ENCODE data around the gene RDM1. TPM values are rescaled to one million over a fixed set of nuclear protein-coding genes. Genes with fewer than 3 reads are reported as not detected.

Gene RDM1
- total RNA-seq, 1 donor from 2014 or later, result 0.35 TPM

DNA sequence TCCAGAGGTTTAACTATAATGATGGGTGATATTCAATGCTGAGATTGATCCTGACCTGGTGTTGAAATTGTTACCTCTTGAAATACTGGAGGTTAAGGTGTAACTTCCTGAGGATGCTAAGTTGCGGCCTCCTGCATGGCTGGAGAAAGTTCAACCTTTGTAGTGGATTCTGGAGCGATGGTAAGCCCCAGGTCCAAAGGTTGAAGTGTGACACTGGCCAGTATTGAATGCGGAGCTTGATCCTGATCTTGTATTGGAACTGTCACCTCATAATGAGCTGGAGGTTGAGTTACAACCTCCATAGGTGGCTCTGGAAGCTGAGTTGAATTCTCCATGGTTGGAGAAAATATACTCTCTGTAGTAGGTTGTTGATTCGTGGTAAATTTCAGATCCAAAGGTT is 17.0 kb downstream of the RDM1 start:
- Mint-ChIP-seq H3K4me3 (ENCODE audit: unreplicated experiment) (no peak overlapping the region), H3K9me3 (ENCODE audit: low read depth) (peaks cover 3% of the 10 kb centered on the region), H3K4me1 (ENCODE audit: low read depth) (no peaks in the 10 kb centered on the region), H3K27me3 (ENCODE audit: low read depth) (no peaks in the 10 kb centered on the region), H3K27ac (ENCODE audit: unreplicated experiment) (no peak overlapping the region), H3K36me3 (ENCODE audit: low read depth) (no peaks in the 10 kb centered on the region)
- no peak for DNase-seq (ENCODE audit: low spot score)
- TF ChIP-seq, protein P1, sequence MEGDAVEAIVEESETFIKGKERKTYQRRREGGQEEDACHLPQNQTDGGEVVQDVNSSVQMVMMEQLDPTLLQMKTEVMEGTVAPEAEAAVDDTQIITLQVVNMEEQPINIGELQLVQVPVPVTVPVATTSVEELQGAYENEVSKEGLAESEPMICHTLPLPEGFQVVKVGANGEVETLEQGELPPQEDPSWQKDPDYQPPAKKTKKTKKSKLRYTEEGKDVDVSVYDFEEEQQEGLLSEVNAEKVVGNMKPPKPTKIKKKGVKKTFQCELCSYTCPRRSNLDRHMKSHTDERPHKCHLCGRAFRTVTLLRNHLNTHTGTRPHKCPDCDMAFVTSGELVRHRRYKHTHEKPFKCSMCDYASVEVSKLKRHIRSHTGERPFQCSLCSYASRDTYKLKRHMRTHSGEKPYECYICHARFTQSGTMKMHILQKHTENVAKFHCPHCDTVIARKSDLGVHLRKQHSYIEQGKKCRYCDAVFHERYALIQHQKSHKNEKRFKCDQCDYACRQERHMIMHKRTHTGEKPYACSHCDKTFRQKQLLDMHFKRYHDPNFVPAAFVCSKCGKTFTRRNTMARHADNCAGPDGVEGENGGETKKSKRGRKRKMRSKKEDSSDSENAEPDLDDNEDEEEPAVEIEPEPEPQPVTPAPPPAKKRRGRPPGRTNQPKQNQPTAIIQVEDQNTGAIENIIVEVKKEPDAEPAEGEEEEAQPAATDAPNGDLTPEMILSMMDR (IDR thresholded peaks at IDR 0.05), result no peak

DNA sequence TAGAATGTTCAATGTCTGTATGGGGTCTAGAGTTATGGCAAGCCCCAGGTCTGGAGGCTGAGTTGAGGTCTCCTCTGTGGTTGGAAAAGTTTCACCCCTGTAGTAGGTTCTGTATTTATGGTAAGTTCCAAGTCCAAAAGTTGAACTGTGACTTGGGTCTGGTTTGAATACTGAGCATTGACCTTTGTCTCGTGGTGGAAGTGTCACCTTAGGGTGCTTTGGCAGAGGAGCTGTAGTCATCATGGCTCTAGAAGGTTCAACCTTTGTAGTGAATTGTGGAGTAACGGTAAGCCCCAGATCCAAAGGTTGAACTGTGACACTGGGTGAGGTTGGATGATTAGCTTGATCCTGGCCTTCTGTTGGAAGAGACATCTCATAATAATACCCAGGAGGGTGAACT is 17.6 kb downstream of the RDM1 start:
- Mint-ChIP-seq H3K4me1 (ENCODE audit: low read depth) (no peaks in the 10 kb centered on the region), H3K27ac (ENCODE audit: unreplicated experiment) (no peak overlapping the region), H3K27me3 (ENCODE audit: low read depth) (no peaks in the 10 kb centered on the region), H3K36me3 (ENCODE audit: low read depth) (no peaks in the 10 kb centered on the region), H3K4me3 (ENCODE audit: unreplicated experiment) (no peak overlapping the region), H3K9me3 (ENCODE audit: low read depth) (peaks cover 3% of the 10 kb centered on the region)
- no peak for DNase-seq (ENCODE audit: low spot score)
- TF ChIP-seq, protein P1 (IDR thresholded peaks at IDR 0.05), result no peak

DNA sequence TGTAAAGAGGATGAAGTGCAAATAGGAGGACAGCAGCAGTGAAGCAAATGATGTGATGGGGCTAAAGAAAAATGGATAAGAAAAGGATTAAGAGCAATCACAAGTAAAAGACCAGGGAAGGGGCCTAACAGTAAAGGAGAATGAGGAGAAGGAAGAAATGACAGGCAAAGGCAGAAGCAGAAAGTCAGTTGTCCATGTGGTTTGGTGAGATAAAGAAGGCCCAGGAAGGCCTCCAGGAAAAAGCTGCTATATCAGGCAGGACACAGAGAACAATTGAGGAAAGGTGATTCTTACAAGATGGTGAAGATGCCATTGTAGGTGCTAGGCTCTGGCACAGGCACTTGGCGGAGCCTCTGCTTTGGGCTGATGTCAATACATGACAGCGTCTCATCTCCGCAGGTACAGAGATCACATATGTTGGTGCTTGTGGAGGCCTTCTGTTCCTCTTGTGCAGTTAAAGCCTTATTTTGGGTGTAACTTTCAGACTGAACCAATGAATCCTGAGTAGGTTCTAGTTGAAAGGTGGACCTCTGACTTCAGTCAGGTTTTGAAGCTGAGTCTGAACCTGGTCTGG is 18.1 kb downstream of the RDM1 start:
- no peak overlapping the region for H3K4me3 Mint-ChIP-seq (ENCODE audit: unreplicated experiment)
- H3K9me3 Mint-ChIP-seq (ENCODE audit: low read depth), result peaks cover 3% of the 10 kb centered on the region
- no peaks in the 10 kb centered on the region for H3K36me3 Mint-ChIP-seq (ENCODE audit: low read depth)
- no peak overlapping the region for H3K27ac Mint-ChIP-seq (ENCODE audit: unreplicated experiment)
- no peak for DNase-seq (ENCODE audit: low spot score)
- no peaks in the 10 kb centered on the region for H3K4me1 Mint-ChIP-seq (ENCODE audit: low read depth)
- TF ChIP-seq, protein P1 (IDR thresholded peaks at IDR 0.05), result no peak
- no peaks in the 10 kb centered on the region for H3K27me3 Mint-ChIP-seq (ENCODE audit: low read depth)

DNA sequence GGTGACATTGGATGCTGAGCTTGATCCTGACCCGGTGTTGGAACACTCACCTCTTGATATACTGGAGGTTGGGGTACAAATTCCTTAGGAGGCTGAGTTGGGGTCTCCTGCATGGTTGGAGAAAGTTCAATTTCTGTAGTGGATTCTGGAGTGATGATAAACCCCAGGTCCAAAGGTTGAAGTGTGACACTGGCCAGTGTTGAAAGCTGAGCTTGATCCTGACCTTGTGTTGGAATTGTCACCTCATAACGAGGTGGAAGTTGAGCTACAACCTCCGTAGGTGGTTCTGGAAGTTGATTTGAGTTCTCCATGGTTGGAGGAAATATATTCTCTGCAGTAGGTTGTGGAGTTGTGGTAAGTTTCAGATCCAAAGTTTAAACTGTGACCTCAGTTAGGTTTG is 21.2 kb downstream of the RDM1 start:
- H3K27ac Mint-ChIP-seq (ENCODE audit: unreplicated experiment), result no peak overlapping the region

DNA sequence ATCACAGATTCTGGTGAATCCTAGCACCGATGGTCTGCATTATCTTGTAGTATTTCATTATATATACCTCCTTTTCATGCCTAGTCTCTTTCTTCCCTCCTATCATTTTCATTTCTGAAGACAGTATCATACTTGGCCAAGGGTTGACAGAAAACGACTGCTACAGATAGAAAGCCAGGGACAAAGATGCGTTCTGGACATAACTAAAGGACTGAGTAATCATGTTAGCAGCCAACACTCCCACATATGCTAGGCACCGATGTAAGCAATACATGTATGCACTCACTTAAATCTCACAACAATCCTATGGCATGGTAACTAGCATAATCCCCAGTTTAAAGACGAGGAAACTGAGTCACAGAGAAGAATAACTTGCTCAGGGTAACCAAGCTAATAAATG is 22.9 kb downstream of the RDM1 start:
- Mint-ChIP-seq H3K36me3 (ENCODE audit: low read depth) (no peaks in the 10 kb centered on the region), H3K4me3 (ENCODE audit: unreplicated experiment) (no peak overlapping the region), H3K9me3 (ENCODE audit: low read depth) (no peaks in the 10 kb centered on the region), H3K27ac (ENCODE audit: unreplicated experiment) (no peak overlapping the region), H3K4me1 (ENCODE audit: low read depth) (peaks cover 3% of the 10 kb centered on the region), H3K27me3 (ENCODE audit: low read depth) (no peaks in the 10 kb centered on the region)
- TF ChIP-seq, protein P1 (IDR thresholded peaks at IDR 0.05), result no peak
- DNase-seq (ENCODE audit: low spot score), result no peak

More for the DNA sequence above, 21.2 kb downstream of the RDM1 start:
- DNase-seq (ENCODE audit: low spot score), result no peak
- no peaks in the 10 kb centered on the region for H3K9me3 Mint-ChIP-seq (ENCODE audit: low read depth)
- no peaks in the 10 kb centered on the region for H3K4me1 Mint-ChIP-seq (ENCODE audit: low read depth)
- H3K27me3 Mint-ChIP-seq (ENCODE audit: low read depth), result no peaks in the 10 kb centered on the region
- no peaks in the 10 kb centered on the region for H3K36me3 Mint-ChIP-seq (ENCODE audit: low read depth)
- no peak overlapping the region for H3K4me3 Mint-ChIP-seq (ENCODE audit: unreplicated experiment)
- TF ChIP-seq, protein P1 (IDR thresholded peaks at IDR 0.05), result no peak
